ENCODE data around the gene IDH3A. TPM values are rescaled to one million over a fixed set of nuclear protein-coding genes. Genes with fewer than 3 reads are reported as not detected.

IDH3A gene
- total RNA-seq, 1 experiment from 2014 or later = 115 TPM

DNA sequence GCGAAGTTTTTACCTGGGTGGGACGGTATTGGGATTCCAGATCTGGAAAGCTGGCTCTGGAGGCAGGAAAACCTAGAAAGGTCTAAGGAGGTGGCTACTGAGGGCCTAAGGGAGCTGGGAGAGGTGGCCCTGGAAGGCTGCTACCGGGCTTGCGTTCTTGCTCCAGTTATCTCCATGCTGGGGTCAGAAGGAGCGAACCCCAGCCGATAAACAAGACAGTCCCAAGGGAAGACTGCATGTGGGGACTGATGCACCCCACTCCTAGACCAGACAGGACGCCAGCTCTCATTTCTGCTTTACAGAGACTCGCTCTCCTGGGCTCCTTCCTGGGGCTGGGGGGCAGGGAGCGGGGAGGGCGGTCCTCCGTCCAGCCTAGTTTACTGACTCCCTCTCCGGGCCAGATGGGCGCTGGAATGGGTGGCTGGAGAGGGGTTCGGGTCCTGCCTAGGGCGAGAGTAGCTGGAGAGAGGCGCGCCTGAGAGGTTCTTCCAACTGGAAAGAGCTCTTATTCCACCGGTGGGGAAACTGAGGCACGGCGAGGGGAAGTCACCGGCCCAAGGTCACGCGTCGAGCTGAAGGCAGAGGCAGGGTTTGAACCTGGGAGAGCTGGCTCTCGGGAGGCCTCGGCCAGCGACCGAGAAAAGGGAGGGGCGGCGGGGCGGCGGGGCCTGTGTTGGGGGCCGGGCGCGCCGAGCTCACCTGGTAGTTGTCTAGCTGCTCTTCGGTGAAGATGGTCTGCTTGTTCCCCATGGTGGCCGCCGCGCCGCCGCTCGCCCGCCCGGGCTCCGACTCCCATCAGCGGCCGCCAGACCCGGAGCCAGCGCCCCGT, 18.5 kb upstream of the IDH3A start:
- BruUV-seq (replicated peaks) = no TSS peak
- Histone ChIP-seq H3K9me3 (ENCODE audit: control insufficient read depth in 1 of 2, insufficient read depth in 1 of 2, low read depth in 1 of 2, low read length in 2 of 2) (no peaks in the 10 kb centered on the region), H3K79me2 (ENCODE audit: insufficient read depth, low read length) (no peaks in the 10 kb centered on the region), H3K4me2 (ENCODE audit: low read length) (peak overlapping the region; percentile 93), H3K4me3 (replicated peaks in 1 of 2; ENCODE audit: low read depth in 1 of 2, low read length in 2 of 2) (peak overlapping the region; percentile 33 to 78), H2AFZ (ENCODE audit: low read depth, low read length, poor library complexity, severe bottlenecking) (no peak overlapping the region), H3K36me3 (ENCODE audit: control insufficient read depth in 1 of 2, insufficient read depth in 2 of 2, low read length in 2 of 2) (no peaks in the 10 kb centered on the region), H3K9me2 (ENCODE audit: insufficient read depth) (no peaks in the 10 kb centered on the region), H3K27ac (ENCODE audit: low read depth, low read length) (peak overlapping the region; percentile 73; the same call in 1 of the 2 replicates), H3K9ac (ENCODE audit: low read length) (peak overlapping the region; percentile 40; the same call in 1 of the 2 replicates), H3K27me3 (ENCODE audit: insufficient read depth, low read length) (no peaks in the 10 kb centered on the region), H3K4me1 (ENCODE audit: control insufficient read depth in 1 of 2, insufficient read depth in 2 of 2, low read length in 2 of 2) (peaks cover 15 to 45% of the 10 kb centered on the region in 2 experiments; a peak in 3 of 4 replicates), H4K20me1 (ENCODE audit: insufficient read depth) (no peaks in the 10 kb centered on the region)
- DNase-seq (ENCODE audit: low read depth, low spot score) = no peak
- peak; percentile 59; the same call in 1 of the 2 replicates for ATAC-seq
- ChIA-PET POLR2A (interaction anchor here (0.7 to 1.6 kb wide), 2 partner anchors 111 to 632 kb away, joined by 4 read pairs; no protein-coding TSS in a partner anchor), CTCF (interaction anchor here (0.8 to 1.8 kb wide), 5 partner anchors 11 to 169 kb away, joined by 3 to 6 read pairs (median 4); partner anchors contain the start of gene SKIC8), RAD21 (ENCODE audit: low non-redundant PET in 1 of 2, low total read pairs in 2 of 2, uncharacterized antibody in 2 of 2, unreplicated experiment in 2 of 2) (interaction anchor here (0.6 to 1.4 kb wide), 3 partner anchors 17 to 133 kb away, joined by 3 to 4 read pairs (median 3); partner anchors contain the start of gene DNAJA4 (in 1 of the 2))
- intact Hi-C loops (cut with micrococcal nuclease) = loop anchor here (1.0 to 5.0 kb wide), 2 partner anchors 67 to 111 kb away; no protein-coding TSS in a partner anchor
- TF ChIP-seq ZFX (IDR thresholded peaks at IDR 0.05) = no peak
- no peak for TF ChIP-seq RAD21 (IDR thresholded peaks at IDR 0.05; ENCODE audit: low read depth)
- no peak for TF ChIP-seq CBX3 (IDR thresholded peaks at IDR 0.05; ENCODE audit: low read depth)

DNA sequence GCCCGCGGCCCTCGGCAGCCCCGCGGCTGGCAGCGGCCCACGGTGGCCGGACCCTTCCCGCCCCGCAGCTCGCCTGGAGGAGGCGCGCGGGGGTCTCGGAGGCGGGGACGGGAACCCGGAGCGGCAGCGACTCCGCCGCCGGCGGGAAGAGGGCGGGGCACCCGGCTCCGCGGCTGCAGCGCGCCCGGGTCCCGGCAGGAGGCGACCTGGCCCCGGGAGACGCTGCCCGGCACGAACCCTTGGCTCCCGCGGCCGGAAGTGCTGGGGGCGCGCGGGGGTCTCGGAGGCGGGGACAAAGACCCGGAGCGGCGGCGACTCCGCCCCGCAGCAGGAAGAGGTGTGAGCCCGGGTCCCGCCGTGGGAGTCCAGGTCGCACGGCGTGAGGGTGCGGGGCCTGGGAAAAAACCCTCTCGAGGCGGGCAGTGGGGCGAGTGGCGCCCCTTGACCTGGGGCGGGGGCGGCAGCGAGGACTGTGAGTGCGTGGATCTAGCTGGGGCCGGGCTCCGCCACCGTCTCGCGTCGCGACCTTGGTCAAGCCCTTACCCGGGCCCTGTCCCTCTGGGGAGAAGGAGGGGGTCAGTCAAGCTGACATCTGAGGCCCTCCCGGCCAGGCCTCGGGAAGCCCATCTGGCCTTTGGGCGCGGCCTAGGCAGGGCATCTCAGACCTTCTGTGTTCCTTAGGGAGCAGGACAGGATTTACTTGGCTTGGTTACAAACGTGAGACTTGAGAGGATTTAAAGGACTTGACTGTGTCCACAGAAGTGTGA, 17.7 kb upstream of the IDH3A start, which contains the start of gene CIB2:
CIB2 (minus strand) TSS at position 151 of the 767 bp plus-strand sequence. CDS start 230 bp downstream, outside the sequence.
- ChIA-PET POLR2A (interaction anchor here (0.7 to 1.6 kb wide), 3 partner anchors 17 to 632 kb away, joined by 3 to 4 read pairs (median 4); no protein-coding TSS in a partner anchor), RAD21 (ENCODE audit: low non-redundant PET in 1 of 2, low total read pairs in 2 of 2, uncharacterized antibody in 2 of 2, unreplicated experiment in 2 of 2) (interaction anchor here in 1 of 2 experiments (0.5 to 1.4 kb wide), 4 partner anchors 17 to 64 kb away, joined by 3 to 4 read pairs (median 4); no protein-coding TSS in a partner anchor), CTCF (interaction anchor here (0.8 to 1.8 kb wide), 6 partner anchors 12 to 168 kb away, joined by 3 to 6 read pairs (median 4); partner anchors contain the start of genes IDH3A and SKIC8)
- BruUV-seq (replicated peaks) = TSS peak; percentile 67
- H3K4me2 ChIP-seq (ENCODE audit: low read length) = peak within 1 kb of the TSS; percentile 93
- intact Hi-C loops (cut with micrococcal nuclease) = loop anchor here (1.0 to 5.0 kb wide), 2 partner anchors 66 to 110 kb away; no protein-coding TSS in a partner anchor
- peak within 1 kb of the TSS; percentile 80 for H3K9ac ChIP-seq (ENCODE audit: low read length)
- H3K4me1 ChIP-seq (ENCODE audit: control insufficient read depth in 1 of 2, insufficient read depth in 2 of 2, low read length in 2 of 2) = peaks cover 15 to 45% of the 10 kb centered on the region in 2 experiments; a peak in 3 of 4 replicates
- no peaks in the 10 kb centered on the region for H3K27me3 ChIP-seq (ENCODE audit: insufficient read depth, low read length)
- H2AFZ ChIP-seq (ENCODE audit: low read depth, low read length, poor library complexity, severe bottlenecking) = no peak within 1 kb of the TSS
- no peaks in the 10 kb centered on the region for H3K9me2 ChIP-seq (ENCODE audit: insufficient read depth)
- no peaks in the 10 kb centered on the region for H4K20me1 ChIP-seq (ENCODE audit: insufficient read depth)
- ATAC-seq = peak; percentile 88
- peak within 1 kb of the TSS; percentile 77 to 78 for H3K4me3 ChIP-seq (replicated peaks in 1 of 2; ENCODE audit: low read depth in 1 of 2, low read length in 2 of 2)
- peak within 1 kb of the TSS; percentile 73 for H3K27ac ChIP-seq (ENCODE audit: low read depth, low read length)
- DNase-seq (ENCODE audit: low read depth, low spot score) = no peak
- no peaks in the 10 kb centered on the region for H3K36me3 ChIP-seq (ENCODE audit: control insufficient read depth in 1 of 2, insufficient read depth in 2 of 2, low read length in 2 of 2)
- no peaks in the 10 kb centered on the region for H3K79me2 ChIP-seq (ENCODE audit: insufficient read depth, low read length)
- no peaks in the 10 kb centered on the region for H3K9me3 ChIP-seq (ENCODE audit: control insufficient read depth in 1 of 2, insufficient read depth in 1 of 2, low read depth in 1 of 2, low read length in 2 of 2)
- TF ChIP-seq, protein P1, sequence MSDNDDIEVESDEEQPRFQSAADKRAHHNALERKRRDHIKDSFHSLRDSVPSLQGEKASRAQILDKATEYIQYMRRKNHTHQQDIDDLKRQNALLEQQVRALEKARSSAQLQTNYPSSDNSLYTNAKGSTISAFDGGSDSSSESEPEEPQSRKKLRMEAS (IDR thresholded peaks at IDR 0.05) = 0 out of 2 replicates have a peak, but pooled peaks have one; percentile 20
- TF ChIP-seq, protein P2, sequence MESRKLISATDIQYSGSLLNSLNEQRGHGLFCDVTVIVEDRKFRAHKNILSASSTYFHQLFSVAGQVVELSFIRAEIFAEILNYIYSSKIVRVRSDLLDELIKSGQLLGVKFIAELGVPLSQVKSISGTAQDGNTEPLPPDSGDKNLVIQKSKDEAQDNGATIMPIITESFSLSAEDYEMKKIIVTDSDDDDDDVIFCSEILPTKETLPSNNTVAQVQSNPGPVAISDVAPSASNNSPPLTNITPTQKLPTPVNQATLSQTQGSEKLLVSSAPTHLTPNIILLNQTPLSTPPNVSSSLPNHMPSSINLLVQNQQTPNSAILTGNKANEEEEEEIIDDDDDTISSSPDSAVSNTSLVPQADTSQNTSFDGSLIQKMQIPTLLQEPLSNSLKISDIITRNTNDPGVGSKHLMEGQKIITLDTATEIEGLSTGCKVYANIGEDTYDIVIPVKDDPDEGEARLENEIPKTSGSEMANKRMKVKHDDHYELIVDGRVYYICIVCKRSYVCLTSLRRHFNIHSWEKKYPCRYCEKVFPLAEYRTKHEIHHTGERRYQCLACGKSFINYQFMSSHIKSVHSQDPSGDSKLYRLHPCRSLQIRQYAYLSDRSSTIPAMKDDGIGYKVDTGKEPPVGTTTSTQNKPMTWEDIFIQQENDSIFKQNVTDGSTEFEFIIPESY (IDR thresholded peaks at IDR 0.05; ENCODE audit: extremely low read depth, insufficient replicate concordance, low read length) = no peak
- no peak for TF ChIP-seq SIN3A (IDR thresholded peaks at IDR 0.05; ENCODE audit: low read depth)
- TF ChIP-seq CBX3 (IDR thresholded peaks at IDR 0.05; ENCODE audit: low read depth) = no peak
- peak; percentile 26 for TF ChIP-seq POLR2A (IDR thresholded peaks at IDR 0.05; ENCODE audit: borderline replicate concordance, extremely low read depth, insufficient read depth, insufficient read length)
- TF ChIP-seq JUND (IDR thresholded peaks at IDR 0.05) = no peak
- TF ChIP-seq RAD21 (IDR thresholded peaks at IDR 0.05; ENCODE audit: low read depth) = peak; percentile 63
- TF ChIP-seq POLR2AphosphoS5 (IDR thresholded peaks at IDR 0.05; ENCODE audit: low read depth, low read length) = peak; percentile 49; the same call in 1 of the 2 replicates
- TF ChIP-seq EGR1 (IDR thresholded peaks at IDR 0.05; ENCODE audit: low read depth) = 0 out of 2 replicates have a peak, but pooled peaks have one; percentile 20
- TF ChIP-seq, protein P3, sequence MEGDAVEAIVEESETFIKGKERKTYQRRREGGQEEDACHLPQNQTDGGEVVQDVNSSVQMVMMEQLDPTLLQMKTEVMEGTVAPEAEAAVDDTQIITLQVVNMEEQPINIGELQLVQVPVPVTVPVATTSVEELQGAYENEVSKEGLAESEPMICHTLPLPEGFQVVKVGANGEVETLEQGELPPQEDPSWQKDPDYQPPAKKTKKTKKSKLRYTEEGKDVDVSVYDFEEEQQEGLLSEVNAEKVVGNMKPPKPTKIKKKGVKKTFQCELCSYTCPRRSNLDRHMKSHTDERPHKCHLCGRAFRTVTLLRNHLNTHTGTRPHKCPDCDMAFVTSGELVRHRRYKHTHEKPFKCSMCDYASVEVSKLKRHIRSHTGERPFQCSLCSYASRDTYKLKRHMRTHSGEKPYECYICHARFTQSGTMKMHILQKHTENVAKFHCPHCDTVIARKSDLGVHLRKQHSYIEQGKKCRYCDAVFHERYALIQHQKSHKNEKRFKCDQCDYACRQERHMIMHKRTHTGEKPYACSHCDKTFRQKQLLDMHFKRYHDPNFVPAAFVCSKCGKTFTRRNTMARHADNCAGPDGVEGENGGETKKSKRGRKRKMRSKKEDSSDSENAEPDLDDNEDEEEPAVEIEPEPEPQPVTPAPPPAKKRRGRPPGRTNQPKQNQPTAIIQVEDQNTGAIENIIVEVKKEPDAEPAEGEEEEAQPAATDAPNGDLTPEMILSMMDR (IDR thresholded peaks at IDR 0.05 in 2 of 3, conservative IDR thresholded peaks at IDR 0.05 in 1 of 3; ENCODE audit: borderline replicate concordance in 1 of 3, insufficient read depth in 1 of 3, low read depth in 2 of 3, low read length in 2 of 3) = peak; percentile 30 to 59 (median 48); a peak in 5 of 6 replicates
